HepG2 (cell line): ENCODE results near the gene INTS1.

ENCODE experiments used
- CHD4 ChIP-seq: fragments of 200-600 bp; sonication (generic); IDR thresholded peaks from 2 replicates; pipeline ENCODE4 v1.7.0; 2017; ENCODE audit warnings: mild to moderate bottlenecking, low read length, borderline replicate concordance
- EP300 ChIP-seq, 3 experiments: sonication (generic) in 1 of 3; formaldehyde crosslinking in 1 of 3; IDR thresholded peaks; 2 replicates each; pipeline versions ENCODE4 v1.5.1 to v1.6.1; 2011 to 2020; ENCODE audit warnings: low read depth in 2 of 3, low read length in 2 of 3, borderline replicate concordance in 1 of 3, improper control_type of control experiment in 1 of 3, mild to moderate bottlenecking in 1 of 3, missing genetic modification reagents in 1 of 3, moderate library complexity in 1 of 3
- FOXO1 ChIP-seq: sonication (generic); formaldehyde crosslinking; IDR thresholded peaks from 2 replicates; pipeline ENCODE4 v1.4.0; 2020; ENCODE audit warnings: missing genetic modification reagents
- GTF2F1 ChIP-seq: fragments of 150-350 bp; IDR thresholded peaks from 2 replicates; pipeline ENCODE4 v1.6.1; 2014; ENCODE audit warnings: low read length
- HIVEP1 ChIP-seq: sonication (generic); formaldehyde crosslinking; IDR thresholded peaks from 2 replicates; pipeline ENCODE4 v1.4.0; 2020; ENCODE audit warnings: mild to moderate bottlenecking, missing genetic modification reagents
- HOXD1 ChIP-seq: sonication (generic); formaldehyde crosslinking; IDR thresholded peaks from 2 replicates; pipeline ENCODE4 v1.5.0; 2020; ENCODE audit warnings: missing genetic modification reagents
- KDM4B ChIP-seq: sonication (generic); formaldehyde crosslinking; IDR thresholded peaks from 2 replicates; pipeline ENCODE4 v1.4.0; 2020; ENCODE audit warnings: missing genetic modification reagents
- NCOA5 ChIP-seq: sonication (generic); formaldehyde crosslinking; IDR thresholded peaks from 2 replicates; pipeline ENCODE4 v1.4.0; 2020; ENCODE audit warnings: missing genetic modification reagents
- NFATC3 ChIP-seq: sonication (generic); formaldehyde crosslinking; IDR thresholded peaks from 2 replicates; pipeline ENCODE4 v1.5.1; 2020; ENCODE audit warnings: mild to moderate bottlenecking, missing genetic modification reagents
- TBP ChIP-seq: sonication (generic); formaldehyde crosslinking; IDR thresholded peaks from 2 replicates; pipeline ENCODE4 v1.5.0; 2020; ENCODE audit warnings: missing genetic modification reagents
- ZNF775 ChIP-seq: sonication (generic); formaldehyde crosslinking; IDR thresholded peaks from 2 replicates; pipeline ENCODE4 v1.4.0; 2020; ENCODE audit warnings: missing genetic modification reagents, mild to moderate bottlenecking, moderate library complexity, borderline replicate concordance
- TF ChIP-seq, protein P1 (sequence below): sonication (generic); formaldehyde crosslinking; IDR thresholded peaks from 2 replicates; pipeline ENCODE4 v1.4.0; 2020; ENCODE audit warnings: missing genetic modification reagents, borderline replicate concordance
- TF ChIP-seq, protein P2 (sequence below): sonication (generic); formaldehyde crosslinking; IDR thresholded peaks from 2 replicates; pipeline ENCODE4 v1.8.0; 2022; ENCODE audit warnings: missing genetic modification reagents, mild to moderate bottlenecking, inconsistent platforms, borderline replicate concordance
- TF ChIP-seq, protein P3 (sequence below): sonication (generic); formaldehyde crosslinking; IDR thresholded peaks from 2 replicates; pipeline ENCODE4 v1.8.1; 2023; ENCODE audit warnings: mild to moderate bottlenecking, missing genetic modification reagents, borderline replicate concordance

DNA sequence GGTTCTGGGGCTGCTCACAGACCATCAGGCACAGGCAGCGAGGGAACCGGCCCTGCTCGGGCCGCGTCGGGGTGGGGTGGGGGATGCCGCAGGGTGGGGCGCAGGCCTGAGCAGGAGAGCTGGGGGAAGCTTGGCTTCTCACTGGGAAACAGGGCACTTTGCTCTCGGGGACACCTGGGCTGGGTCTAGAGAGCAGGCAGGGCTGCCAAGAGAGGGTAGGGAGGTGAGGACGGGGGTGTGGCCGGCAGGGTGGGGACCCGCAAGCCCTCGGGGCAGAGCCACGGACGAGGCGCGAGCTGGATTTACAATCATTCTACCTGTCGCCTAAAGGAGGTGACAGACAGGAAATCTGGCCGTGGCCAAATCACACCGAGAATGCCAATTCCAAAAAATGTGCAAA lies 11.1 kb downstream of the INTS1 start:
- TF ChIP-seq TBP (no peak), NCOA5 (CRISPR knock-in tag) (no peak), CHD4 (no peak), HIVEP1 (no peak), FOXO1 (CRISPR knock-in tag) (no peak), ZNF775 (CRISPR knock-in tag) (no peak), NFATC3 (CRISPR knock-in tag) (no peak), KDM4B (CRISPR knock-in tag) (no peak), HOXD1 (no peak), EP300 (IDR thresholded peaks at IDR 0.05; ENCODE audit: low read depth in 2 of 2, low read length in 2 of 2) (no peak), EP300 (CRISPR knock-in tag; IDR thresholded peaks at IDR 0.05; ENCODE audit: borderline replicate concordance) (no peak), GTF2F1 (no peak)
- TF ChIP-seq, protein P1, sequence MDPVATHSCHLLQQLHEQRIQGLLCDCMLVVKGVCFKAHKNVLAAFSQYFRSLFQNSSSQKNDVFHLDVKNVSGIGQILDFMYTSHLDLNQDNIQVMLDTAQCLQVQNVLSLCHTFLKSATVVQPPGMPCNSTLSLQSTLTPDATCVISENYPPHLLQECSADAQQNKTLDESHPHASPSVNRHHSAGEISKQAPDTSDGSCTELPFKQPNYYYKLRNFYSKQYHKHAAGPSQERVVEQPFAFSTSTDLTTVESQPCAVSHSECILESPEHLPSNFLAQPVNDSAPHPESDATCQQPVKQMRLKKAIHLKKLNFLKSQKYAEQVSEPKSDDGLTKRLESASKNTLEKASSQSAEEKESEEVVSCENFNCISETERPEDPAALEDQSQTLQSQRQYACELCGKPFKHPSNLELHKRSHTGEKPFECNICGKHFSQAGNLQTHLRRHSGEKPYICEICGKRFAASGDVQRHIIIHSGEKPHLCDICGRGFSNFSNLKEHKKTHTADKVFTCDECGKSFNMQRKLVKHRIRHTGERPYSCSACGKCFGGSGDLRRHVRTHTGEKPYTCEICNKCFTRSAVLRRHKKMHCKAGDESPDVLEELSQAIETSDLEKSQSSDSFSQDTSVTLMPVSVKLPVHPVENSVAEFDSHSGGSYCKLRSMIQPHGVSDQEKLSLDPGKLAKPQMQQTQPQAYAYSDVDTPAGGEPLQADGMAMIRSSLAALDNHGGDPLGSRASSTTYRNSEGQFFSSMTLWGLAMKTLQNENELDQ (CRISPR knock-in tag) = no peak
- TF ChIP-seq, protein P2, sequence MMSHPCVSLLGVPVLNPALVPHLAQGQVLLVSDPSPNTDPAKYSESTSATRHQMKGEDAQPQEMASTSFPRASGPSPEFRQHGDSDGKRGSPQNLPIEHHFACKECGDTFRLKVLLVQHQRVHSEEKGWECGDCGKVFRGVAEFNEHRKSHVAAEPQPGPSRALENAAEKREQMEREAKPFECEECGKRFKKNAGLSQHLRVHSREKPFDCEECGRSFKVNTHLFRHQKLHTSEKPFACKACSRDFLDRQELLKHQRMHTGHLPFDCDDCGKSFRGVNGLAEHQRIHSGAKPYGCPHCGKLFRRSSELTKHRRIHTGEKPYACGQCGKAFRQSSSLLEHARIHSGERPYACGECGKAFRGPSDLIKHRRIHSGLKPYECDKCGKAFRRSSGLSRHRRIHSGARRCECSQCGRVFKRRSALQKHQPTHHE (CRISPR knock-in tag) = no peak
- TF ChIP-seq, protein P3, sequence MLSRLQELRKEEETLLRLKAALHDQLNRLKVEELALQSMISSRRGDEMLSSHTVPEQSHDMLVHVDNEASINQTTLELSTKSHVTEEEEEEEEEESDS = no peak
